CD4-positive, alpha-beta memory T cell (primary cell): ENCODE measurements around the gene CMTM7. TPM values are rescaled to one million over a fixed set of nuclear protein-coding genes. Genes with fewer than 3 reads are reported as not detected.

Experiments used
- CTCF ChIA-PET: fragments of 350-600 bp; sonication (Branson Sonifier 250); formaldehyde crosslinking; loops from one replicate; lab custom pipeline; 2021; ENCODE audit warnings: inconsistent platforms; ENCODE audit not compliant: partially characterized antibody; lab: Charles Lee
- POLR2A ChIA-PET: fragments of 350-600 bp; sonication (Branson Sonifier 250); formaldehyde crosslinking; loops from one replicate; lab custom pipeline; 2021; ENCODE audit not compliant: partially characterized antibody; lab: Charles Lee
- DNase-seq, 5 donors: peaks; one replicate each; pipeline versions ENCODE4 v3.0.0 to v3.0.0-alpha.2; 2020 to 2022; ENCODE audit warnings: mixed read lengths in 1 of 5
- H3K27ac ChIP-seq: one replicate; pipeline ENCODE4 v1.7.0; 2013; ENCODE audit warnings: low read depth, low read length
- H3K27me3 ChIP-seq: 2 replicates; pipeline ENCODE4 v1.7.0; 2013; ENCODE audit warnings: mild to moderate bottlenecking, low read length, moderate library complexity; ENCODE audit not compliant: insufficient read depth
- H3K36me3 ChIP-seq: 2 replicates; pipeline ENCODE4 v1.7.0; 2013; ENCODE audit warnings: mild to moderate bottlenecking, low read length, moderate library complexity; ENCODE audit not compliant: insufficient read depth
- H3K4me1 ChIP-seq: 2 replicates; pipeline ENCODE4 v1.7.0; 2013; ENCODE audit warnings: mild to moderate bottlenecking, low read length, moderate library complexity; ENCODE audit not compliant: insufficient read depth
- H3K4me3 ChIP-seq, 2 donors: one replicate each; pipeline ENCODE4 v1.7.0; 2013; ENCODE audit warnings: low read length in 2 of 2, mild to moderate bottlenecking in 1 of 2
- H3K9me3 ChIP-seq, 2 donors: one replicate each; pipeline ENCODE4 v1.7.0; 2013; ENCODE audit warnings: low read length in 2 of 2, control low read depth in 1 of 2; ENCODE audit not compliant: control insufficient read depth in 1 of 2
- H3K27ac Mint-ChIP-seq, 7 donors: one replicate each; pipeline ENCODE4 v1.8.0; 2020 to 2021; ENCODE audit warnings: mixed read lengths in 7 of 7, mild to moderate bottlenecking in 6 of 7, inconsistent platforms in 3 of 7, moderate library complexity in 3 of 7
- H3K27me3 Mint-ChIP-seq, 2 donors: one replicate each; pipeline ENCODE4 v1.8.0; 2020 to 2021; ENCODE audit warnings: mixed read lengths in 2 of 2
- H3K36me3 Mint-ChIP-seq, 2 donors: one replicate each; pipeline ENCODE4 v1.8.0; 2020 to 2021; ENCODE audit warnings: mixed read lengths in 2 of 2, inconsistent platforms in 1 of 2, mild to moderate bottlenecking in 1 of 2
- H3K4me1 Mint-ChIP-seq, 4 donors: one replicate each; pipeline ENCODE4 v1.8.0; 2020 to 2021; ENCODE audit warnings: mixed read lengths in 4 of 4, mild to moderate bottlenecking in 1 of 4
- H3K4me3 Mint-ChIP-seq, 8 donors: one replicate each; pipeline ENCODE4 v1.8.0; 2020 to 2021; ENCODE audit warnings: mixed read lengths in 8 of 8, mild to moderate bottlenecking in 7 of 8, moderate library complexity in 6 of 8, inconsistent platforms in 3 of 8
- H3K9me3 Mint-ChIP-seq, 8 donors: one replicate each; pipeline ENCODE4 v1.8.0; 2020 to 2021; ENCODE audit warnings: mixed read lengths in 8 of 8, mild to moderate bottlenecking in 5 of 8, inconsistent platforms in 3 of 8, moderate library complexity in 1 of 8
- intact Hi-C: fragments of 100-400 bp; cut with micrococcal nuclease; formaldehyde crosslinking; loops from one replicate; pipeline ENCODE4 v1.15.1; 2023
- polyA plus RNA-seq, 2 donors: library from polyadenylated mRNA; unstranded; fragments of 300-500 nt; fragmentation: Illumina TruSeq; gene quantifications; one replicate each; pipeline ENCODE4 v1.2.3, GENCODE V29; 2021
- total RNA-seq, 2 experiments: library from RNA; stranded (reverse); gene quantifications; one replicate each; pipeline ENCODE4 v1.2.3, GENCODE V29; 2021

The CMTM7 gene
- total and polyA plus RNA-seq, 4 experiments from 2014 or later = 44.2 to 137 (median 65.7) TPM

DNA sequence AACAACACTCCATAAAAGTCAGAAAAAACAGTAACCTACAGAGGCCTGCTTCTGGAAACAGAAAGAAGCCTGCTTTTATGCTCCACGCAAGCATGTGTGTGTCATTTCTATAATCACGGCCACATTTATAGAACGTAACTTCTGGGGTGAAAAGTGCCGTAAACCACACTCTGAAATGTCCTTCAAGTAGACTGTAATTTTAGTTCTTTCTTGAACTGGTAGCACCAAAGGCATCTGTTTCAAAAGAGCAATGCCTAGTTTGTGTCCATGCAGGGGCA lies 19.5 kb upstream of the CMTM7 start:
- ChIA-PET POLR2A (interaction anchor here (0.9 to 3.2 kb wide), 17 partner anchors 11 to 102 kb away, joined by 3 to 23 read pairs (median 4); partner anchors contain the start of gene CMTM7), CTCF (interaction anchor here (0.8 to 7.6 kb wide), 12 partner anchors 14 to 196 kb away, joined by 3 to 156 read pairs (median 6); partner anchors contain the start of gene CMTM7)
- no peaks in the 10 kb centered on the region for H3K27me3 Mint-ChIP-seq
- Histone ChIP-seq H3K4me1 (peaks cover 21% of the 10 kb centered on the region), H3K9me3 (no peaks in the 10 kb centered on the region), H3K36me3 (no peaks in the 10 kb centered on the region), H3K4me3 (no peak overlapping the region), H3K27ac (peak overlapping the region; percentile 44), H3K27me3 (no peaks in the 10 kb centered on the region)
- H3K9me3 Mint-ChIP-seq = no peaks in the 10 kb centered on the region
- DNase-seq = no peak
- intact Hi-C loops = no loop called here
- peaks cover under 1 to 3% of the 10 kb centered on the region in 2 donors for H3K36me3 Mint-ChIP-seq
- H3K4me3 Mint-ChIP-seq = no peak overlapping the region
- H3K4me1 Mint-ChIP-seq = peaks cover 18 to 32% (median 25%) of the 10 kb centered on the region in 4 donors
- peak overlapping the region; percentile 69 to 92 (median 87) for H3K27ac Mint-ChIP-seq

GRCh38 chr3:32373276-32373675 lies 18.4 kb upstream of the CMTM7 start:
- Mint-ChIP-seq H3K27me3 (no peaks in the 10 kb centered on the region), H3K27ac (peak overlapping the region in 3 of 7 donors; percentile 43 to 62 (median 58))

DNA sequence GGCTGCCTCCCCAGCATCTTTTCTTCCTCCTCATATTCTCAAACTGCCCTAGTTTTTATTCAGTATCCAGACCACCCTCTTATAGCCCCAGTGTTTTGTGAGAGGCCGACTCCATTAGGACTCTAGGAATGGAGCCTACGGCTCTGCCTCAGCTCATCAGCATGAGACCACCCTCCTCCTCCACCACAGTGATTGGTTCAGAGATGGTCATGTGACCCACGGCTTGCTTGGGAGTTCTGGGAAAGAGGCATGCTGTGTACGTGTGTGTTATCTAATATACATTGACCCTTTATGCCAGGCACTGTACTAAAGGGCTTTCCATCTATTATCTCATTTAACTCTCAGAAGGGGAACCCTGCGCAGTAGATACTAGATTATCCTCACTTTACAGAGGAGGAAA lies 17.8 kb upstream of the CMTM7 start:
- no peak overlapping the region for H3K4me3 ChIP-seq
- Mint-ChIP-seq H3K9me3 (no peaks in the 10 kb centered on the region), H3K36me3 (no peaks in the 10 kb centered on the region), H3K4me3 (no peak overlapping the region), H3K27me3 (no peaks in the 10 kb centered on the region), H3K27ac (peak overlapping the region in 1 of 7 donors; percentile 8), H3K4me1 (peaks cover 18 to 32% (median 24%) of the 10 kb centered on the region in 4 donors)
- ChIA-PET CTCF (interaction anchor here (1.1 to 7.7 kb wide), 16 partner anchors 10 to 244 kb away, joined by 3 to 221 read pairs (median 11); partner anchors contain the start of gene CMTM7), POLR2A (interaction anchor here (0.7 to 4.3 kb wide), 5 partner anchors 17 to 96 kb away, joined by 3 to 27 read pairs (median 3); partner anchors contain the start of gene CMTM7)
- H3K36me3 ChIP-seq = no peaks in the 10 kb centered on the region
- no peaks in the 10 kb centered on the region for H3K27me3 ChIP-seq
- no peak for DNase-seq
- no peaks in the 10 kb centered on the region for H3K9me3 ChIP-seq
- intact Hi-C loops = no loop called here
- H3K27ac ChIP-seq = no peak overlapping the region
- H3K4me1 ChIP-seq = peaks cover 21% of the 10 kb centered on the region

More at GRCh38 chr3:32373276-32373675, 18.4 kb upstream of the CMTM7 start:
- no peak for DNase-seq
- H3K9me3 Mint-ChIP-seq = no peaks in the 10 kb centered on the region
- H3K4me1 ChIP-seq = peaks cover 21% of the 10 kb centered on the region
- peaks cover 18 to 32% (median 25%) of the 10 kb centered on the region in 4 donors for H3K4me1 Mint-ChIP-seq
- H3K4me3 Mint-ChIP-seq = no peak overlapping the region
- ChIA-PET POLR2A (interaction anchor here (0.7 to 4.3 kb wide), 4 partner anchors 18 to 97 kb away, joined by 3 to 27 read pairs (median 3); partner anchors contain the start of gene CMTM7), CTCF (interaction anchor here (2.8 to 7.7 kb wide), 5 partner anchors 17 to 197 kb away, joined by 17 to 221 read pairs (median 69); partner anchors contain the start of gene CMTM7)
- H3K36me3 ChIP-seq = no peaks in the 10 kb centered on the region
- H3K9me3 ChIP-seq = no peaks in the 10 kb centered on the region
- intact Hi-C loops = no loop called here
- no peaks in the 10 kb centered on the region for H3K36me3 Mint-ChIP-seq
- H3K27ac ChIP-seq = no peak overlapping the region
- no peaks in the 10 kb centered on the region for H3K27me3 ChIP-seq
- no peak overlapping the region for H3K4me3 ChIP-seq

DNA sequence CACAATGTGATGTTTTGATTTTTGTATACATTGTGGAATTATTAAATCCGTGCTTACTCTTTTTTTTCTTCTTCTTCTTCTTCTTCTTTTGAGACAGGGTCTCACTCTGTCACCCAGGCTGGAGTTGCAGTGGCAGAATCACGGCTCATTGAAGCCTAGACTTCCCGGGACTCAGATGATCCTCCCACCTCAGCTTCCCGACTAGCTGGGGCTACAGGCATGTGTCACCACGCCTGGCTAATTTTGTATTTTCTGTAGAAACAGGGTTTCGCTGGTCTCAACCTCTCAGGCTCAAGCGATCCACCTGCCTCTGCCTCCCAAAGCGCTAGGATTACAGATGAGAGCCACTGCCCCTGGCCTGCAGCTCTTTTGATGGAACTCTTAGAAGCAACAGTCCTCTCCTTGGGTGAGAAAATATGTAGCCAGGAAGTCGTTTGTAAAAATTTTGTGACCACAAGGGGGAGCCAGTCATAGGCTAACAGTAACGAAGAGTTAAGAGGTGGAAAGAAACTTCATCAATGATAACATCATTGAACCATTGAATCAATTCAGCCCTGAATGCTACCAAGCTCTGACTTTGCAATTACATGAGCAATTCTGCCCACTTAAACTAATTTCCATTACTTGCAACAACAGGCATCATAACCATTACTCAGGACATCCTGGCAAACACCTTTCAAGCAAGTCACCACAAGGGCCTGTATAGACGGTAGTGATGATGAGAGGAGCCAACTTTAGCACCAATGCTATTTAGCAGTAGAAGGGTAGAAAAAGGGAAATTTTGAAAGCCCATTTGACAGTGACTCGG lies 16.7 kb upstream of the CMTM7 start:
- ChIA-PET CTCF (interaction anchor here (0.6 to 7.7 kb wide), 42 partner anchors 8 to 391 kb away, joined by 3 to 221 read pairs (median 4); partner anchors contain the start of gene CMTM7), POLR2A (interaction anchor here (0.9 to 4.3 kb wide), 10 partner anchors 16 to 94 kb away, joined by 3 to 27 read pairs (median 5); partner anchors contain the start of gene CMTM7)
- no peaks in the 10 kb centered on the region for H3K36me3 Mint-ChIP-seq
- no peaks in the 10 kb centered on the region for H3K36me3 ChIP-seq
- peaks cover 18 to 28% (median 24%) of the 10 kb centered on the region in 4 donors for H3K4me1 Mint-ChIP-seq
- no peaks in the 10 kb centered on the region for H3K9me3 ChIP-seq
- peak overlapping the region in 5 of 7 donors; percentile 18 to 70 (median 33) for H3K27ac Mint-ChIP-seq
- H3K27me3 Mint-ChIP-seq = no peaks in the 10 kb centered on the region
- H3K4me1 ChIP-seq = peaks cover 21% of the 10 kb centered on the region
- no peaks in the 10 kb centered on the region for H3K9me3 Mint-ChIP-seq
- intact Hi-C loops = loop anchor here (1.0 kb wide), 5 partner anchors 16 to 197 kb away; partner anchors contain the start of gene CMTM7
- H3K4me3 ChIP-seq = no peak overlapping the region
- H3K27ac ChIP-seq = no peak overlapping the region
- peak; percentile 74 to 78 (median 78) for DNase-seq
- H3K27me3 ChIP-seq = no peaks in the 10 kb centered on the region
- peak overlapping the region in 1 of 8 donors; percentile 21 for H3K4me3 Mint-ChIP-seq

DNA sequence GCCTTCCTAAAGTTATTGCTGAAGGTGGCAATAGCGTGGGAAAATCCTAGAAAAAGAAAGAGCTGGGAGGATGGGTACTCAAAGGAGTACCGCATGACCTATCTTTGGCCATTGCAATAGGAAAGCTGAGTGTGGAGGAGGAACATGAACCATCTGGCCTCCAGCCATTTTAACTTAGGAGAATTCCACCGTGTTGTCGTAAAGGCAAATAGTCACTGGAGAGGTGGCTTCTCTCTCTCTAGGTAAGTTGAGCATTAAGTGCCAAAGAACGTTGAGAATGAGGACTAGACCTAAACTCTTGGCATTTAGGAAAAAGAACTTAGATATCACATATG lies 16.1 kb upstream of the CMTM7 start:
- Mint-ChIP-seq H3K9me3 (no peaks in the 10 kb centered on the region), H3K4me1 (peaks cover 18 to 28% (median 22%) of the 10 kb centered on the region in 4 donors), H3K36me3 (no peaks in the 10 kb centered on the region), H3K27me3 (no peaks in the 10 kb centered on the region), H3K4me3 (no peak overlapping the region), H3K27ac (peak overlapping the region in 1 of 7 donors; percentile 18)
- Histone ChIP-seq H3K4me3 (no peak overlapping the region), H3K36me3 (no peaks in the 10 kb centered on the region), H3K27ac (no peak overlapping the region), H3K4me1 (peaks cover 21% of the 10 kb centered on the region), H3K9me3 (no peaks in the 10 kb centered on the region), H3K27me3 (no peaks in the 10 kb centered on the region)
- no peak for DNase-seq
- intact Hi-C loops = loop anchor here (1.0 kb wide), 5 partner anchors 16 to 197 kb away; partner anchors contain the start of gene CMTM7
- ChIA-PET POLR2A (interaction anchor here (1.2 to 4.3 kb wide), 8 partner anchors 16 to 94 kb away, joined by 3 to 27 read pairs (median 6); partner anchors contain the start of gene CMTM7), CTCF (interaction anchor here (0.5 to 7.7 kb wide), 38 partner anchors 8 to 736 kb away, joined by 3 to 221 read pairs (median 5); partner anchors contain the start of gene CMTM7)

DNA sequence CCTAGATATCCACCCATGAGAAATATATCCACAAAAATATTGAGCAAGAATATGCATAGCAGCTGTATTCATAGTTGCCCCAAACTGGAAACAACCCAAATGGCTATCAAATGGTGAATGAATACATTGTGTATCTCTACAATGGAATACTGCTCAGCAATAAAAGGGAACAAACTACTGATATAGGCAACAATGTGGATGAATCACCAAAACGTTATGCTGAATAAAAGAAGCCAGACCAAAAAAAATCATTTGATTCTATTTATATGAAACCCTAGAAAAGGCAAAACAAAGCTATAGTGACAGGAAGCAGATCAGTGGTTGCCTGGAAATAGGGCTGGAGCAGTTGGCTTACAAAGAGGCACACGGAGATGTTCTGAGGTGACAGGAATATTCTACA lies 15.5 kb upstream of the CMTM7 start:
- DNase-seq = no peak
- Histone ChIP-seq H3K27ac (no peak overlapping the region), H3K4me1 (peaks cover 18% of the 10 kb centered on the region), H3K36me3 (no peaks in the 10 kb centered on the region), H3K4me3 (no peak overlapping the region), H3K9me3 (no peaks in the 10 kb centered on the region), H3K27me3 (no peaks in the 10 kb centered on the region)
- Mint-ChIP-seq H3K27me3 (no peaks in the 10 kb centered on the region), H3K9me3 (no peaks in the 10 kb centered on the region), H3K4me1 (peaks cover 18 to 23% (median 21%) of the 10 kb centered on the region in 4 donors), H3K36me3 (no peaks in the 10 kb centered on the region), H3K4me3 (no peak overlapping the region), H3K27ac (peak overlapping the region in 1 of 7 donors; percentile 22)
- intact Hi-C loops = no loop called here
- ChIA-PET CTCF (interaction anchor here (0.5 to 7.7 kb wide), 32 partner anchors 7 to 735 kb away, joined by 3 to 221 read pairs (median 5); partner anchors contain the start of gene CMTM7), POLR2A (interaction anchor here (1.1 to 4.3 kb wide), 8 partner anchors 15 to 94 kb away, joined by 4 to 27 read pairs (median 6); partner anchors contain the start of gene CMTM7)
